ENCODE measurements around the gene MTA1.

The MTA1 gene

GRCh38 chr14:105484997-105485393 lies 65.4 kb downstream of the MTA1 start:
- Histone ChIP-seq H3F3A (ENCODE audit: control insufficient read depth, insufficient read depth) (no peaks in the 10 kb centered on the region), H3K4me3 (ENCODE audit: low read length) (no peak overlapping the region), H3K4me2 (ENCODE audit: low read length) (no peak overlapping the region), H3K4me1 (ENCODE audit: control insufficient read depth, low read length) (peaks cover 54% of the 10 kb centered on the region), H3K9me3 (ENCODE audit: control insufficient read depth, insufficient read depth, low read length) (no peaks in the 10 kb centered on the region), H3K9me2 (replicated peaks; ENCODE audit: control insufficient read depth, low read length) (no peaks in the 10 kb centered on the region), H3K27ac (ENCODE audit: low read depth, low read length) (no peak overlapping the region), H4K20me1 (ENCODE audit: control insufficient read depth, insufficient read depth, low read depth, low read length) (no peaks in the 10 kb centered on the region), H3K27me3 (ENCODE audit: control insufficient read depth, low read length) (peaks cover 44% of the 10 kb centered on the region), H3K79me2 (ENCODE audit: control insufficient read depth, low read length) (no peaks in the 10 kb centered on the region), H3K36me3 (ENCODE audit: control insufficient read depth, low read length) (no peaks in the 10 kb centered on the region)
- TF ChIP-seq CTCF (IDR thresholded peaks at IDR 0.05; ENCODE audit: low read depth, low read length, poor library complexity, severe bottlenecking), result no peak
- no peak for TF ChIP-seq EZH2phosphoT487 (IDR thresholded peaks at IDR 0.05; ENCODE audit: borderline replicate concordance, low read length)

GRCh38 chr14:105485739-105486162 lies 66.1 kb downstream of the MTA1 start:
- H3K4me3 ChIP-seq (ENCODE audit: low read length), result no peak overlapping the region
- no peaks in the 10 kb centered on the region for H3K36me3 ChIP-seq (ENCODE audit: control insufficient read depth, low read length)
- no peaks in the 10 kb centered on the region for H4K20me1 ChIP-seq (ENCODE audit: control insufficient read depth, insufficient read depth, low read depth, low read length)
- peaks cover 40% of the 10 kb centered on the region for H3K27me3 ChIP-seq (ENCODE audit: control insufficient read depth, low read length)
- H3K79me2 ChIP-seq (ENCODE audit: control insufficient read depth, low read length), result no peaks in the 10 kb centered on the region
- H3F3A ChIP-seq (ENCODE audit: control insufficient read depth, insufficient read depth), result no peaks in the 10 kb centered on the region
- no peak overlapping the region for H3K27ac ChIP-seq (ENCODE audit: low read depth, low read length)
- H3K4me2 ChIP-seq (ENCODE audit: low read length), result peak overlapping the region; percentile 87
- H3K9me2 ChIP-seq (replicated peaks; ENCODE audit: control insufficient read depth, low read length), result no peaks in the 10 kb centered on the region
- TF ChIP-seq CTCF (IDR thresholded peaks at IDR 0.05; ENCODE audit: low read depth, low read length, poor library complexity, severe bottlenecking) (peak; percentile 66), EZH2phosphoT487 (IDR thresholded peaks at IDR 0.05; ENCODE audit: borderline replicate concordance, low read length) (no peak)
- H3K9me3 ChIP-seq (ENCODE audit: control insufficient read depth, insufficient read depth, low read length), result no peaks in the 10 kb centered on the region
- H3K4me1 ChIP-seq (ENCODE audit: control insufficient read depth, low read length), result peaks cover 54% of the 10 kb centered on the region

DNA sequence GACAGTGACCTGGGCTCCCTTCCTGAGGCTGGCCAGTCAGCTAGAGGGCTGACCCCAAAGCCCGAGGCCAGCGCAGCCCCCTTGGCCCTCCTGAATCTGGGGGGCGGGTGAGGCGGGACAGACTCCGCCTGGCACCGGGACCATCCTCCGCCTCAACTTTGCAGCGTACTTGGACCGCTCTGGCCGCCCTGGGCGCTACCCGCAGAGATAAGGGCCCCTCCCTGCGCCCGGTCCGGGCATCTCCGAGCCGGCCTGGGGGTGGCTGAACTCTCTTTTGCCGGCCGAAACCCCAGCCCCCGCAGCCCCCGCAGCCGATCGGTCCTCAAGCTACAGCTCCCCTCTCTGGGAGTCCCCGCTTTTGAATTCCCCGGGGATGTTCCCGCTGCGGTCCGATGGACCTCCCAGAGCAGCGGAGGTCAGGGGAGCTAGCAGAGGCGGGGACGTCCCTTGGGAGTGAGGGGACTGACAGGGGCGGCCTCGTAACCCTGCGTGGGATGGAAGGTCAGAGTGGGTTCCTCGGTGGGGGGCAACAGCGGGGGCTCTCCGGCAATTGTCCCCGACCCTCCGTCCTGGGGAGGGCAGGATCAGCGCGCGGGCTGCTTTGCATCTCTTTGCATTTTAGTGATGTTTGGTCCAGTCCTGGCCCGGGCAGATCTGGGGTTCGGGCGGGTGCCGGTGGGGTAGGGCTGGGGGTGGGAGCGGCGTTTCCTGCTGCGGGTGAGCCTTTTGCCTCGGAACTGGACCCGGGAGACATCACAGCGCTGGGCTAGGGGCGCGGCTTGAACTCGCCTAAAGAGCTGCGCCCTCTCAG lies 66.7 kb downstream of the MTA1 start, which contains the start of gene CRIP1:
Gene CRIP1 (plus strand): TSS at position 724 of the 811 bp plus-strand sequence. CDS start 374 bp downstream, outside the sequence.
- Histone ChIP-seq H3K9me3 (ENCODE audit: control insufficient read depth, insufficient read depth, low read length) (no peaks in the 10 kb centered on the region), H3K9me2 (replicated peaks; ENCODE audit: control insufficient read depth, low read length) (no peaks in the 10 kb centered on the region), H3K36me3 (ENCODE audit: control insufficient read depth, low read length) (no peaks in the 10 kb centered on the region), H3K4me3 (ENCODE audit: low read length) (peak within 1 kb of the TSS; percentile 79), H3K27me3 (ENCODE audit: control insufficient read depth, low read length) (peaks cover 40% of the 10 kb centered on the region), H4K20me1 (ENCODE audit: control insufficient read depth, insufficient read depth, low read depth, low read length) (no peaks in the 10 kb centered on the region), H3K4me1 (ENCODE audit: control insufficient read depth, low read length) (peaks cover 48% of the 10 kb centered on the region), H3K27ac (ENCODE audit: low read depth, low read length) (no peak within 1 kb of the TSS), H3K4me2 (ENCODE audit: low read length) (peak within 1 kb of the TSS; percentile 87), H3F3A (ENCODE audit: control insufficient read depth, insufficient read depth) (no peaks in the 10 kb centered on the region), H3K79me2 (ENCODE audit: control insufficient read depth, low read length) (no peaks in the 10 kb centered on the region)
- TF ChIP-seq CTCF (IDR thresholded peaks at IDR 0.05; ENCODE audit: low read depth, low read length, poor library complexity, severe bottlenecking) (no peak), EZH2phosphoT487 (IDR thresholded peaks at IDR 0.05; ENCODE audit: borderline replicate concordance, low read length) (peak; percentile 93; the same call in 1 of the 2 replicates)
